Endothelial cell of hepatic sinusoid (primary cell): Measurements from ENCODE around the gene RIPPLY1.

Experiments used
- in situ Hi-C: cut with HindIII; loops from 2 replicates; pipeline ENCODE4 v1.10.0; 2017; ENCODE audit warnings: low sequenced_read_pairs

The RIPPLY1 gene

GRCh38 chrX:106903291-106903824 is at the start of gene RIPPLY1:
RIPPLY1 (minus strand) TSS chrX:106903341; CDS start chrX:106903287, 54 bp downstream.
- in situ Hi-C loops: no loop called here

DNA sequence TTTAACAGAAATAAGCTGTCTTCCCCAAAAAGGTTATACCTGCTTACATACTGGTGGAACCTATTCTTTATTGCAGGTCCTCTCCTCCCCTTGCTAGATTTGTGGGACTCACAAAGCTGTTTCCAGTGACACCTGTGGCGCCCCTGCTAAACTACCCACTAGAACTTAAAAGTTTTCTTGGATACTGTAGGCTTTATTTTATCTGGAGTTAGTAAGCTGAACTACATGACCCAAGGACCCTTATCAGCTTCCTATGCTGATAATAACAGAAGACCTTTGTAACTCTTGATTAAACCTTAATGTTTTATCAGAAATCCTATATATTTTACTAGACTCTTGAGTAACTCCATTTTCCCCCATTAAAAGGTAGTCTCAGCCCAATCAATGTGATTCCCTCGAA is 49.4 kb upstream of the RIPPLY1 start:
- in situ Hi-C loops: no loop called here

DNA sequence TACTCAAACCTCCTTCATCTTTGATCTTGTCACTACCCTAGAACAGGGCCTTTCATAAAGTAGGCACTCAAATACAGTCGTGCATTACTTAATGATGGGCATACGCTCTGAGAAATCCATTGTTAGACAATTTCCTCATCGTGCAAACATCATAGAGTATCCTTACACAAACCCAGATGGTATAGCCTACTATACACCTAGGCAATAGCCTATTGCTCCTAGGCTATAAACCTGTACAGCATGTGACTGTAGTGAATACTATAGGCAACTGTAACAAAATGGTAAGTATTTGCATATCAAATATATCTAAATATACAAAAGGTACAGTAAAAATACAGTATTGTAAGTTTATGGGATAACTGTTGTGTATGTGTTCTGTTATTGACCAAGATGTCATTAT is 48.9 kb upstream of the RIPPLY1 start:
- in situ Hi-C loops: no loop called here

DNA sequence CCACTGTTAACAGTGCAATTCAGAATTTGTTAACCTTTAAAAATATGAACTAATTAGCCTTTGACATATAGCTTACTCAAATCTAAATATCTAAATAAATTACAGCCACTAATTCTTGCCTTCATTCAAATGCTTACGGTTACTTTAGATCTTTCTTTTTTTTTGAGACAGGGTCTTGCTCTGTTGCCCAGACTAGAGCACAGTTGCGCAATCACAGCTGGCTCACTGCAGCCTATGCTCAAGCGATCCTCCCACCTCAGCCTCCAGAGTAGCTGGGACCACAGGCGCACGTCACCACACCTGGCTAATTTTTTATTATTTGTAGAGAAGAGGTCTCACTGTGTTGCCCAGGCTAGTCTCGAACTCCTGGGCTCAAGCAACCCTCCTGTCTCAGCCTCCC is 48.1 kb upstream of the RIPPLY1 start:
- in situ Hi-C loops: no loop called here

GRCh38 chrX:106950381-106950780 is 47.2 kb upstream of the RIPPLY1 start:
- in situ Hi-C loops: no loop called here

GRCh38 chrX:106949366-106949765 is 46.2 kb upstream of the RIPPLY1 start:
- in situ Hi-C loops: no loop called here

GRCh38 chrX:106948641-106949040 is 45.5 kb upstream of the RIPPLY1 start:
- in situ Hi-C loops: no loop called here

DNA sequence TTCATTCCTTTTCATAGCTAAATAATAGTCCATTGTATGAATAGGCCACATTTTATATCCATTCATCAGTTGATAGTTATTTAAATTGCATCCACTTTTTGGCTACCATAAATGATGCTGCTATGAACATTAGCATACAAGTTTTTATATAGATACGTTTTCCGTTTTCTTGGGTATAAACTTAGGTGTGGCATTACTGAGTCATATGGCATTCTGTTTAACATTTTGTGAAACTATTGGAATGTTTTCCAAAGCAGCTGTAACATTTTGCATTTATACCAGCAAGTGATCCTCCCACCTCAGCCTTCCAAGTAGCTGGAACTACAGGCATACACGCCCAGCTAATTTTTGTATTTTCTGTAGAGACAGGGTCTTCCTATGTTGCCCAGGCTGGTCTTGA is 43.3 kb upstream of the RIPPLY1 start:
- in situ Hi-C loops: no loop called here

GRCh38 chrX:106940068-106940467 is 36.9 kb upstream of the RIPPLY1 start:
- in situ Hi-C loops: no loop called here

DNA sequence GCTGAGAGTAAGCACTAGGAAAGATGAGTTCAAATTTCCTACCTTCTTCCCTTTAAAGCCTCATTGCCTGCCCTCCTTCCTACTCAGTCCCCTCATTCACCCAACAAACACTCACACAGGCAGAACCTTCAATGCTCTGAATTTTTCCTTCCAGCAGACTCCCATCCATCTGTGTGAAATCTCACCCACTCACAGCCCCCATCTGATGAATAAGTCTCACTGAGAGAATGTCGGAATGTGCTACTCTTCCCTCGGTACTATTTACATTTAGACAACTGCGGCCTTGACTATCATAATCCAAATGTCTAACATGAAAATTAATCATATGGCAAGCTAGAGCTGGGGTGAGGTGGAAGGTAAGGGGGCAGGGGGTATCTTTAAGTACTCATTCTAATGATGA is 36.4 kb upstream of the RIPPLY1 start:
- in situ Hi-C loops: no loop called here

- in situ Hi-C loops: no loop called here
Measured at GRCh38 chrX:106936246-106936645, 33.1 kb upstream of the RIPPLY1 start.

- in situ Hi-C loops: no loop called here
Measured at GRCh38 chrX:106935175-106935574, 32.0 kb upstream of the RIPPLY1 start.

GRCh38 chrX:106933538-106933961 is 30.4 kb upstream of the RIPPLY1 start:
- in situ Hi-C loops: no loop called here

- in situ Hi-C loops: no loop called here
Measured at GRCh38 chrX:106932960-106933537, 29.9 kb upstream of the RIPPLY1 start.

DNA sequence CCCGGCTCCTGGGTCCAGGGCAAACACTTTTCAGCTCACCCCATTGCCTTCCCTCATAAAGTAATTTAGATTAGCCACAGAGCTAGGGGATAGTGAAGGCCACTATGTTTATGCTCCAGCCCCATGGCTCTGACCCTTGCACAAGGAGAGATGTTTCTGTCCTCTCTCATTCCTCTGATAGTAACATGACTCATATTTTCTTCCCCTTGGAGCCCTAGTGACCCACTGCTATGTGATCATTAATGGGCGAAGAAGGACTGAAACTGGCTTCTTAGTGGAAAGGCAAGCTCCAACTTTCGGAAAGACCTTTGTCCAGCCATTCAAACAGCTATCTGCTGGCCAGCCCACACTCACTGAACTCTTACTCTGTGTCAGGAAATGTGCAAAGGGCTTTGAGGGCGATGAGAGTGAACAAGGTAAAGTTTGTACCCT is 29.4 kb upstream of the RIPPLY1 start:
- in situ Hi-C loops: no loop called here

DNA sequence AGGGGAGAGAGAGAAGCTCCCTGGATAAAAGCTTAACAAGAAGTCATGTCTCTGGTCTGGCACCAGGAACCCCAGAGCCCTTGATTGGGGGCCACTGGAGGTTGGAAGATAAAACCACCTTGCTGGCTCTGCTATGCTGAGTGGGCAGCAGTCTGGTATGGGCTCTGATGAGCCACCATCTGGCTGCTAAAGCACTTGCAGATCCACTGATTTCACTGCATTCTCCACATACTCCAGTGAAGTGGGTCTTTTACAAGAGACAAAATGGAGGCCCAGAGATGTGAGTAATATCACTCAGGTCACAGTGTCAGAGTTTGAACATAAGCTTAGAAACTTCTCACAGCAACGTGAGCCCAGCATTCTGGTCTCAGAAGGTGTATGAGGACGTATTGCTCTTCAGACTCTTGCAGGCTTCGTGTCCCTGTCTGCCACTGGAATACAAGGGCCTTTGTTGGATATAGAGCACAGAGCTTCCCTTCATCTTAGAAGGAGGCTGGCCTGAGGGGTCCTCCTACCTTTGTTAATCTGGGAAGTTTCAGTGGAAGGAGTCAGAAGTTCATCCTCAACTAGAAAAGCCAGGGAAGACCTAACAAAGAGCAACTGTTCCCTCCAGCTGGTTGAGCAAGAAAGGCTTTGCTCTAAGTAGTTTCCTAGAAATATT is 28.8 kb upstream of the RIPPLY1 start:
- in situ Hi-C loops: no loop called here

GRCh38 chrX:106928227-106928626 is 25.1 kb upstream of the RIPPLY1 start:
- in situ Hi-C loops: no loop called here

- in situ Hi-C loops: no loop called here
Measured at GRCh38 chrX:106927700-106928099, 24.6 kb upstream of the RIPPLY1 start.

DNA sequence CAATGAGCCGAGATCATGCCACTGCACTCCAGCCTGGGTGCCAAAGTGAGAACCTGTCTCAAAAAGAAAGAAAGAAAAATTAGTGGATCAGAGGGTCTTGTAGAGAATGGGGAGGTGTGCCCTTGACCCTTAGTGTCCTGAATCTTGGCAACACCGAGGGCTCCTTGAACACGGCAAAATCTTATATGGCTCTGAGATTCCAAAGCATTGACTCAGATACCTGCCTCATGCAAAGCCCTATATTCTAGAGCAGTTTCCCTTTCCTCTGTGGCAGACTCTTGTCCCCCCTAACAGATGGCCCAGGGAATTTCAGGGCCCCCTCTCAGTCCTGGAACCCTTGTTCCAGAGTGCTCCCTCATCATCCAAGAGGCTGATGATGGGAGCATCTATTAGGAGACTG is 23.9 kb upstream of the RIPPLY1 start:
- in situ Hi-C loops: no loop called here

DNA sequence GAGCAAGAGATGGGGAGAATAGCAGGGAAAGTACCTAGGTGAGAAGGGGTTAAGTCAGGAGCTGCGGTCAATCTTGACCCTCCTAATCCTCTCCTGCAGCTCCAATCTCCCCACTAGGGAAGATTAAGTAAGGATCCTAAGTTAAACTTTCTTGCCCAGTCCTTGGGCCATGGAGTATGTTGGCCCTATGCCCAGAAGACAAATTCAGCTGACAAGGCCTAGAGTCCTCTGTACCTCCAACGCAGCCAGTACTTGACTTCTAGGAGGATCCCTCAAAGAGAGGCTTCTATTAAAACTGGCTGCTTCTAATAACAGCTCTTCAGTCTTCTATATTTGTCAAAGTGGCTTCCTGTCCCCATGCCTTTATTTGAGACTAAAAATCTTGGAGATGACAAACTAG is 18.5 kb upstream of the RIPPLY1 start:
- in situ Hi-C loops: loop anchor here (5.0 kb wide), 1 partner anchor 49 kb away; no protein-coding TSS in a partner anchor

- in situ Hi-C loops: loop anchor here (5.0 kb wide), 1 partner anchor 48 kb away; no protein-coding TSS in a partner anchor
Measured at GRCh38 chrX:106919932-106920452, 16.9 kb upstream of the RIPPLY1 start, which contains the start of gene CLDN2. CLDN2 (plus strand) TSS chrX:106920402; CDS start chrX:106928229, 7,827 bp downstream.
